Liver (tissue), 3 donors: ENCODE measurements around the gene QDPR.

ENCODE experiments used
- CTCF ChIP-seq: fragments of 150-350 bp; IDR thresholded peaks from 2 replicates; pipeline ENCODE4 v1.5.1; 2017; ENCODE audit warnings: improper control_type of control experiment, low read depth, low read length; ENCODE audit not compliant: missing input control
- EGR1 ChIP-seq, 2 donors: IDR thresholded peaks; 2 replicates each; pipeline ENCODE4 v1.6.1; 2016 to 2018; ENCODE audit warnings: antibody characterized with exemption in 2 of 2, low read depth in 2 of 2
- GABPA ChIP-seq, 2 donors: IDR thresholded peaks in 1 of 2; conservative IDR thresholded peaks in 1 of 2; 2 replicates each; pipeline ENCODE4 v1.6.1; 2016; ENCODE audit warnings: antibody characterized with exemption in 2 of 2, mild to moderate bottlenecking in 1 of 2, moderate library complexity in 1 of 2
- HNF4A ChIP-seq, 2 donors: conservative IDR thresholded peaks; 2 replicates each; pipeline ENCODE4 v1.6.1; 2016; ENCODE audit warnings: antibody characterized with exemption in 2 of 2, mild to moderate bottlenecking in 2 of 2
- HNF4G ChIP-seq: IDR thresholded peaks from 2 replicates; pipeline ENCODE4 v1.6.1; 2016; ENCODE audit warnings: antibody characterized with exemption
- JUND ChIP-seq, 2 donors: IDR thresholded peaks; 2 replicates each; pipeline ENCODE4 v1.6.1; 2016; ENCODE audit warnings: antibody characterized with exemption in 2 of 2
- NR2F2 ChIP-seq: IDR thresholded peaks from 2 replicates; pipeline ENCODE4 v1.6.1; 2016; ENCODE audit warnings: antibody characterized with exemption
- RAD21 ChIP-seq, 2 donors: IDR thresholded peaks; 2 replicates each; pipeline ENCODE4 v1.6.1; 2016; ENCODE audit warnings: antibody characterized with exemption in 2 of 2, mild to moderate bottlenecking in 2 of 2
- REST ChIP-seq: IDR thresholded peaks from 2 replicates; pipeline ENCODE4 v1.6.1; 2016; ENCODE audit warnings: antibody characterized with exemption, mild to moderate bottlenecking
- RXRA ChIP-seq, 2 donors: IDR thresholded peaks; 2 replicates each; pipeline ENCODE4 v1.6.1; 2017 to 2018; ENCODE audit warnings: antibody characterized with exemption in 2 of 2, mild to moderate bottlenecking in 1 of 2
- SP1 ChIP-seq: IDR thresholded peaks from 2 replicates; pipeline ENCODE4 v1.6.1; 2018; ENCODE audit warnings: antibody characterized with exemption, mild to moderate bottlenecking
- TAF1 ChIP-seq: conservative IDR thresholded peaks from 2 replicates; pipeline ENCODE4 v1.6.1; 2016; ENCODE audit warnings: antibody characterized with exemption, mild to moderate bottlenecking
- donor health status: healthy.
- donor health status: healthy.

GRCh38 chr4:17494258-17495190 is 17.4 kb downstream of the QDPR start:
- no peak for TF ChIP-seq CTCF
- TF ChIP-seq HNF4A (conservative IDR thresholded peaks at IDR 0.05): no peak
- no peak for TF ChIP-seq EGR1 (IDR thresholded peaks at IDR 0.05; ENCODE audit: low read depth in 2 of 2)
- TF ChIP-seq JUND (IDR thresholded peaks at IDR 0.05): no peak
- TF ChIP-seq NR2F2: no peak
- no peak for TF ChIP-seq RXRA (IDR thresholded peaks at IDR 0.05)
- no peak for TF ChIP-seq GABPA (IDR thresholded peaks at IDR 0.05 in 1 of 2, conservative IDR thresholded peaks at IDR 0.05 in 1 of 2)
- no peak for TF ChIP-seq RAD21 (IDR thresholded peaks at IDR 0.05)
- no peak for TF ChIP-seq SP1
- no peak for TF ChIP-seq TAF1
- no peak for TF ChIP-seq REST
- TF ChIP-seq HNF4G: no peak
